ENCODE measurements around the gene C12orf43.

GRCh38 chr12:120990487-120991055 lies 25.7 kb downstream of the C12orf43 start:
- TF ChIP-seq CTCF (IDR thresholded peaks at IDR 0.05; ENCODE audit: poor library complexity, severe bottlenecking) (no peak), RAD21 (conservative IDR thresholded peaks at IDR 0.05) (no peak), EP300 (conservative IDR thresholded peaks at IDR 0.05; ENCODE audit: poor library complexity, severe bottlenecking) (no peak), EZH2 (IDR thresholded peaks at IDR 0.05; ENCODE audit: borderline replicate concordance, insufficient read depth, low read length, poor library complexity, severe bottlenecking) (no peak), POLR2AphosphoS5 (IDR thresholded peaks at IDR 0.05) (no peak)
- TF ChIP-seq, protein P1, sequence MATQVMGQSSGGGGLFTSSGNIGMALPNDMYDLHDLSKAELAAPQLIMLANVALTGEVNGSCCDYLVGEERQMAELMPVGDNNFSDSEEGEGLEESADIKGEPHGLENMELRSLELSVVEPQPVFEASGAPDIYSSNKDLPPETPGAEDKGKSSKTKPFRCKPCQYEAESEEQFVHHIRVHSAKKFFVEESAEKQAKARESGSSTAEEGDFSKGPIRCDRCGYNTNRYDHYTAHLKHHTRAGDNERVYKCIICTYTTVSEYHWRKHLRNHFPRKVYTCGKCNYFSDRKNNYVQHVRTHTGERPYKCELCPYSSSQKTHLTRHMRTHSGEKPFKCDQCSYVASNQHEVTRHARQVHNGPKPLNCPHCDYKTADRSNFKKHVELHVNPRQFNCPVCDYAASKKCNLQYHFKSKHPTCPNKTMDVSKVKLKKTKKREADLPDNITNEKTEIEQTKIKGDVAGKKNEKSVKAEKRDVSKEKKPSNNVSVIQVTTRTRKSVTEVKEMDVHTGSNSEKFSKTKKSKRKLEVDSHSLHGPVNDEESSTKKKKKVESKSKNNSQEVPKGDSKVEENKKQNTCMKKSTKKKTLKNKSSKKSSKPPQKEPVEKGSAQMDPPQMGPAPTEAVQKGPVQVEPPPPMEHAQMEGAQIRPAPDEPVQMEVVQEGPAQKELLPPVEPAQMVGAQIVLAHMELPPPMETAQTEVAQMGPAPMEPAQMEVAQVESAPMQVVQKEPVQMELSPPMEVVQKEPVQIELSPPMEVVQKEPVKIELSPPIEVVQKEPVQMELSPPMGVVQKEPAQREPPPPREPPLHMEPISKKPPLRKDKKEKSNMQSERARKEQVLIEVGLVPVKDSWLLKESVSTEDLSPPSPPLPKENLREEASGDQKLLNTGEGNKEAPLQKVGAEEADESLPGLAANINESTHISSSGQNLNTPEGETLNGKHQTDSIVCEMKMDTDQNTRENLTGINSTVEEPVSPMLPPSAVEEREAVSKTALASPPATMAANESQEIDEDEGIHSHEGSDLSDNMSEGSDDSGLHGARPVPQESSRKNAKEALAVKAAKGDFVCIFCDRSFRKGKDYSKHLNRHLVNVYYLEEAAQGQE (IDR thresholded peaks at IDR 0.05; ENCODE audit: borderline replicate concordance): no peak
